ENCODE data around the gene ZSCAN23. TPM values are rescaled to one million over a fixed set of nuclear protein-coding genes. Genes with fewer than 3 reads are reported as not detected.
"Not testable (repeated sequence)": the region's sequence is repeated elsewhere in the genome, so short reads cannot be mapped to it uniquely, and the experiment has no call there.

Gene ZSCAN23
- total RNA-seq, 2 donors from 2014 or later: 2.3 to 8.3 TPM

DNA sequence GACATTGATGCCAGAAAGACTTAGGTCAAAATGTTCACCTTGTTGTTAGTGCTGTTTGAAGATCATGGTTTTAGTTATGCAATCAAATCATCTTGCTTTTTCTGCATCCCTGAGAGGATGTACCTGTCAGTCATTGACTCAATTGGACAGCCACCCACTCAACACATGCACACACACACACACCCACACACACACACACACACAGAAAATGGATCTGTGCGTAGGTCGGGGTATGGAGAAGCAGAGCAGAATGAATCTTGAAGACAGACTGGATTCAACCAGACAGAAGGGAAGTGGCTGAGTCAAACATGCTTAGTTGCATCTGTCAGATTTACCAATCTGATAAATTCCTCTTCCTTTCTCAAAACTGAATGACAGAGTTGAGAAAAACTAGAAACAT lies 19.1 kb upstream of the ZSCAN23 start:
- 31 to 55% methylated on average over 2 of the region's 2 CpGs for WGBS, 2 donors
- no peak for TF ChIP-seq CTCF (IDR thresholded peaks at IDR 0.05)
- no peaks in the 10 kb centered on the region for H3K36me3 ChIP-seq (replicated peaks in 1 of 2; ENCODE audit: insufficient read depth in 1 of 2, low read depth in 2 of 2)
- no peak overlapping the region for H3K27ac ChIP-seq
- no peak overlapping the region for H3K4me3 ChIP-seq
- no peaks in the 10 kb centered on the region for H3K9me3 ChIP-seq
- no peaks in the 10 kb centered on the region for H3K4me1 ChIP-seq
- intact Hi-C loops (cut with DNase I): no loop called here
- DNase-seq: no peak
- H3K27me3 ChIP-seq: peaks cover 0 to 6% of the 10 kb centered on the region in 2 donors
- no peak for ATAC-seq

DNA sequence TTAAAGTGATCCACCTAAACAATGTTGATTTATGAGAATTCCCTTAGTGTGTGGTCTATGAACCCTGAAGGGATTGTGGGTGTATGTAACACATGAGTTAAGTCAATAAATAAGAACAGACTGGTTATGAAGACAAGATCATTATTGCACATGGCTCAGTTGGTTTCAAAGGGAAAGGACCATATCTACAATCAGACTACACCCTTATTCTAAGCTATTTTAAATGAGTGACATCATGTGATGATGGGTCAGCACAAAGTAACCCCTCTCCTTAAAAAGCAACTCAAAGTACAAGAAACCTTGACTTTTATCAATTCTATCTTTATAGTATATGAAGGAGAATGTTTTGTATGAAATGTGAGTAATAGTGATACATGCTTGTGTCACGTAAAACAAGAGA lies 15.3 kb upstream of the ZSCAN23 start:
- Histone ChIP-seq H3K4me1 (no peaks in the 10 kb centered on the region), H3K9me3 (no peaks in the 10 kb centered on the region), H3K36me3 (replicated peaks in 1 of 2; ENCODE audit: insufficient read depth in 1 of 2, low read depth in 2 of 2) (no peaks in the 10 kb centered on the region), H3K27me3 (peaks cover 0 to 5% of the 10 kb centered on the region in 2 donors), H3K27ac (no peak overlapping the region), H3K4me3 (no peak overlapping the region)
- DNase-seq (no peak), ATAC-seq (no peak)
- intact Hi-C loops (cut with DNase I): no loop called here
- TF ChIP-seq CTCF (IDR thresholded peaks at IDR 0.05) (no peak), POLR2A (IDR thresholded peaks at IDR 0.05) (no peak)
- WGBS, 2 donors: 38 to 40% methylated on average over 1 of the region's 1 CpG

GRCh38 chr6:28449056-28449455 lies 5.8 kb upstream of the ZSCAN23 start:
- 72 to 89% methylated on average over 1 of the region's 1 CpG for WGBS, 2 donors
- Histone ChIP-seq H3K27ac (no peak overlapping the region), H3K27me3 (peaks cover 0 to 15% of the 10 kb centered on the region in 2 donors), H3K4me1 (peaks cover 6% of the 10 kb centered on the region), H3K36me3 (replicated peaks in 1 of 2; ENCODE audit: insufficient read depth in 1 of 2, low read depth in 2 of 2) (no peaks in the 10 kb centered on the region), H3K4me3 (no peak overlapping the region), H3K9me3 (no peaks in the 10 kb centered on the region)
- TF ChIP-seq CTCF (IDR thresholded peaks at IDR 0.05) (no peak), POLR2A (IDR thresholded peaks at IDR 0.05) (no peak)
- DNase-seq: no peak
- no peak for ATAC-seq
- intact Hi-C loops (cut with DNase I): no loop called here

- Histone ChIP-seq H3K27me3 (peaks cover 0 to 15% of the 10 kb centered on the region in 2 donors), H3K4me1 (peaks cover 12% of the 10 kb centered on the region)
- H3K36me3 ChIP-seq (replicated peaks in 1 of 2; ENCODE audit: insufficient read depth in 1 of 2, low read depth in 2 of 2); DNase-seq; H3K27ac ChIP-seq; H3K9me3 ChIP-seq; intact Hi-C loops (cut with DNase I); ATAC-seq; H3K4me3 ChIP-seq: not testable (repeated sequence)
Measured at GRCh38 chr6:28447512-28447906, 4.2 kb upstream of the ZSCAN23 start.

DNA sequence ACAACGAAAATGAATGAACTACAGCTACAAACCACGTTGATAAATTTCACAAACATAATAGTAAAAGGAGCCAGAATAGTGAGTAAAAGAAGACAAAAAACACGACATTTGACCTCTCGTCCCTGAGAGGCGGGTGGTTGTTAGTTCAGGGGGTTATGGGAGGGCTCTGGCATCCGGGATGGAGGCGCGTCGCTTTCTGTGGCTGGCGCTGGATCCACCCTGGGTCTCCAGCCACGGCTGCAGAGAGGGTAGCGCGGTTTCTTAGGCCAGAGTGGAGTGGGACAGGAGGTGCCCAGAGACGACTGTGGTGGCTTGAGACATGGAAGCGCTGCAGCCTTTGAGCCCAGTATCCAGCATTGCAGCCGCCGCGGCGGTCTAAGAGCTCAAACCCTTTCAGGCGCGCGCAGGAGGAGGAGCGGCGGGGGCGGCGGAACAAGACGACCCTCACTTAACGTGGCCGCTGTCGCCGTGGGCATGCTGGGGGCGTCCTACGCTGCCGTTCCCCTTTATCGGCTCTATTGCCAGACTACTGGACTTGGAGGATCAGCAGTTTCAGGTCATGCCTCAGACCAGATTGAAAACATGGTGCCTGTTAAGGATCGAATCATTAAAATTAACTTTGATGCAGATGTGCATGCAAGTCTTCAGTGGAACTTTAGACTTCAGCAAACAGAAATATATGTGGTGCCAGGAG lies 3.7 kb upstream of the ZSCAN23 start:
- H3K27me3 ChIP-seq: peaks cover 0 to 15% of the 10 kb centered on the region in 2 donors
- H3K9me3 ChIP-seq: no peaks in the 10 kb centered on the region
- H3K4me1 ChIP-seq: peaks cover 12% of the 10 kb centered on the region
- ATAC-seq (no peak), DNase-seq (no peak)
- TF ChIP-seq POLR2A (IDR thresholded peaks at IDR 0.05) (no peak), CTCF (IDR thresholded peaks at IDR 0.05) (no peak)
- WGBS, 2 donors: 1 to 3% methylated on average over 16 to 36 of the region's 36 CpGs
- no peaks in the 10 kb centered on the region for H3K36me3 ChIP-seq (replicated peaks in 1 of 2; ENCODE audit: insufficient read depth in 1 of 2, low read depth in 2 of 2)
- intact Hi-C loops (cut with DNase I): no loop called here
- H3K27ac ChIP-seq: no peak overlapping the region
- no peak overlapping the region for H3K4me3 ChIP-seq

- DNase-seq; H3K36me3 ChIP-seq (replicated peaks in 1 of 2; ENCODE audit: insufficient read depth in 1 of 2, low read depth in 2 of 2); H3K9me3 ChIP-seq; intact Hi-C loops (cut with DNase I); ATAC-seq; H3K4me3 ChIP-seq; H3K27ac ChIP-seq: not testable (repeated sequence)
- H3K27me3 ChIP-seq: peaks cover 0 to 15% of the 10 kb centered on the region in 2 donors
- H3K4me1 ChIP-seq: peaks cover 12% of the 10 kb centered on the region
- WGBS, 2 donors: 81 to 88% methylated on average over 3 of the region's 3 CpGs
Measured at GRCh38 chr6:28444759-28445158, 1.5 kb upstream of the ZSCAN23 start.

Data from body of pancreas (tissue), 4 donors.